H9 (cell line): ENCODE measurements around the gene RBMY1J. TPM values are rescaled to one million over a fixed set of nuclear protein-coding genes. Genes with fewer than 3 reads are reported as not detected.
"Not testable (repeated sequence)": the region's sequence is repeated elsewhere in the genome, so short reads cannot be mapped to it uniquely, and the experiment has no call there.

ENCODE experiments used
- DNase-seq: peaks from one replicate; pipeline ENCODE4 v3.0.0-alpha.2; 2017
- H2AFZ ChIP-seq: one replicate; pipeline ENCODE4 v1.6.1; 2013; ENCODE audit warnings: mild to moderate bottlenecking, low read length, control low read depth, moderate library complexity
- H2AK5ac ChIP-seq: 2 replicates; pipeline ENCODE4 v1.6.1; 2013; ENCODE audit warnings: low read length, control low read depth, mixed read lengths; ENCODE audit not compliant: insufficient read length
- H2BK120ac ChIP-seq: one replicate; pipeline ENCODE4 v1.6.1; 2013; ENCODE audit warnings: low read depth, mild to moderate bottlenecking, low read length, control low read depth, inconsistent platforms; ENCODE audit not compliant: poor library complexity, severe bottlenecking
- H2BK12ac ChIP-seq: 2 replicates; pipeline ENCODE4 v1.6.1; 2013; ENCODE audit warnings: low read length, control low read depth, mixed read lengths, low read depth; ENCODE audit not compliant: insufficient read length
- H2BK15ac ChIP-seq: 2 replicates; pipeline ENCODE4 v1.6.1; 2013; ENCODE audit warnings: low read depth, low read length, control low read depth
- H2BK20ac ChIP-seq: one replicate; pipeline ENCODE4 v1.6.1; 2013; ENCODE audit warnings: low read depth, mild to moderate bottlenecking, low read length, control low read depth, inconsistent platforms; ENCODE audit not compliant: poor library complexity, severe bottlenecking
- H2BK5ac ChIP-seq: 2 replicates; pipeline ENCODE4 v1.6.1; 2013; ENCODE audit warnings: low read length, control low read depth, mixed read lengths; ENCODE audit not compliant: insufficient read length
- H3K14ac ChIP-seq: 2 replicates; pipeline ENCODE4 v1.6.1; 2013; ENCODE audit warnings: low read length, control low read depth; ENCODE audit not compliant: insufficient read depth
- H3K18ac ChIP-seq: 2 replicates; pipeline ENCODE4 v1.6.1; 2013; ENCODE audit warnings: low read depth, mild to moderate bottlenecking, mixed read lengths, low read length, control low read depth; ENCODE audit not compliant: insufficient read length
- H3K23ac ChIP-seq: 2 replicates; pipeline ENCODE4 v1.6.1; 2013; ENCODE audit warnings: low read length, control low read depth, mixed read lengths, low read depth; ENCODE audit not compliant: insufficient read length
- H3K23me2 ChIP-seq: 2 replicates; pipeline ENCODE4 v1.6.1; 2013; ENCODE audit warnings: low read depth, mild to moderate bottlenecking, mixed read lengths, low read length, control low read depth; ENCODE audit not compliant: insufficient read length, poor library complexity, severe bottlenecking
- H3K27ac ChIP-seq: 2 replicates; pipeline ENCODE4 v1.5.1; 2013; ENCODE audit warnings: low read length, control low read depth, mixed read lengths, low read depth; ENCODE audit not compliant: insufficient read length
- H3K27me3 ChIP-seq: 2 replicates; pipeline ENCODE4 v1.6.1; 2013; ENCODE audit warnings: low read length, control low read depth, inconsistent platforms; ENCODE audit not compliant: insufficient read depth
- H3K4ac ChIP-seq: 2 replicates; pipeline ENCODE4 v1.6.1; 2013; ENCODE audit warnings: low read depth, mild to moderate bottlenecking, control low read depth, inconsistent platforms, low read length, moderate library complexity
- H3K4me1 ChIP-seq: 2 replicates; pipeline ENCODE4 v1.6.1; 2013; ENCODE audit warnings: low read length, control low read depth, inconsistent platforms; ENCODE audit not compliant: insufficient read depth
- H3K4me2 ChIP-seq: 2 replicates; pipeline ENCODE4 v1.6.1; 2013; ENCODE audit warnings: low read length, control low read depth, mixed read lengths; ENCODE audit not compliant: insufficient read length, insufficient read depth
- H3K56ac ChIP-seq: 2 replicates; pipeline ENCODE4 v1.6.1; 2013; ENCODE audit warnings: low read depth, mild to moderate bottlenecking, mixed read lengths, low read length, control low read depth; ENCODE audit not compliant: insufficient read length
- H3K79me1 ChIP-seq: 2 replicates; pipeline ENCODE4 v1.6.1; 2013; ENCODE audit warnings: low read depth, mild to moderate bottlenecking, moderate library complexity, low read length, control low read depth, inconsistent platforms; ENCODE audit not compliant: insufficient read depth, poor library complexity, severe bottlenecking
- H3K79me2 ChIP-seq: 2 replicates; pipeline ENCODE4 v1.6.1; 2013; ENCODE audit warnings: low read length, control low read depth, inconsistent platforms; ENCODE audit not compliant: insufficient read depth
- H3K9ac ChIP-seq: 2 replicates; pipeline ENCODE4 v1.6.1; 2013; ENCODE audit warnings: low read length, control low read depth, mixed read lengths; ENCODE audit not compliant: insufficient read length; ENCODE audit errors: extremely low read depth
- H3K9me3 ChIP-seq: one replicate; pipeline ENCODE4 v1.6.1; 2013; ENCODE audit warnings: low read depth, low read length, inconsistent platforms; ENCODE audit not compliant: control insufficient read depth
- H3T11ph ChIP-seq: one replicate; pipeline ENCODE4 v1.6.1; 2013; ENCODE audit warnings: mild to moderate bottlenecking, low read length, control low read depth, inconsistent platforms
- H4K20me1 ChIP-seq: one replicate; pipeline ENCODE4 v1.6.1; 2013; ENCODE audit not compliant: control insufficient read depth, insufficient read length, insufficient read depth
- H4K5ac ChIP-seq: 2 replicates; pipeline ENCODE4 v1.6.1; 2013; ENCODE audit warnings: low read depth, mild to moderate bottlenecking, mixed read lengths, low read length, control low read depth; ENCODE audit not compliant: insufficient read length
- H4K8ac ChIP-seq: replicated peaks from 2 replicates; pipeline ENCODE4 v1.6.1; 2013; ENCODE audit warnings: low read length, control low read depth, mixed read lengths, low read depth; ENCODE audit not compliant: insufficient read length
- H4K91ac ChIP-seq: 2 replicates; pipeline ENCODE4 v1.6.1; 2013; ENCODE audit warnings: low read depth, mild to moderate bottlenecking, moderate library complexity, mixed read lengths, low read length, control low read depth; ENCODE audit not compliant: insufficient read length
- H3K27ac Mint-ChIP-seq, 3 experiments: 2 replicates in 2 of 3; 3 replicates in 1 of 3; pipeline ENCODE4 v1.8.0; 2020 to 2021; ENCODE audit warnings: mixed read lengths in 3 of 3, mild to moderate bottlenecking in 1 of 3, moderate library complexity in 1 of 3
- H3K27me3 Mint-ChIP-seq: 2 replicates; pipeline ENCODE4 v1.8.0; 2021; ENCODE audit warnings: low read depth, mild to moderate bottlenecking, moderate library complexity, mixed read lengths
- H3K36me3 Mint-ChIP-seq, 3 experiments: 2 replicates in 2 of 3; 3 replicates in 1 of 3; pipeline ENCODE4 v1.8.0; 2020 to 2021; ENCODE audit warnings: low read depth in 3 of 3, mixed read lengths in 3 of 3; ENCODE audit not compliant: insufficient read depth in 1 of 3
- H3K4me1 Mint-ChIP-seq, 2 experiments: 2 replicates each; pipeline ENCODE4 v1.8.0; 2020; ENCODE audit warnings: mixed read lengths in 2 of 2
- H3K4me3 Mint-ChIP-seq, 2 experiments: 2 replicates in 1 of 2; 3 replicates in 1 of 2; pipeline ENCODE4 v1.8.0; 2020 to 2021; ENCODE audit warnings: mild to moderate bottlenecking in 2 of 2, mixed read lengths in 2 of 2, moderate library complexity in 1 of 2
- H3K9me3 Mint-ChIP-seq, 2 experiments: 2 replicates in 1 of 2; 3 replicates in 1 of 2; pipeline ENCODE4 v1.8.0; 2020; ENCODE audit warnings: mild to moderate bottlenecking in 2 of 2, mixed read lengths in 2 of 2, moderate library complexity in 1 of 2
- WGBS: extraction: QIAGEN DNeasy Blood & Tissue Kit; methylation state at CpG from one replicate; pipeline ENCODE4 v1.1.7; 2013; ENCODE audit warnings: missing lambda C conversion rate, low lambda C conversion rate, mixed read lengths; ENCODE audit not compliant: insufficient read length; ENCODE audit errors: extremely low coverage; 5-methylcytosine and 5-hydroxymethylcytosine counted together
- total RNA-seq: library from RNA; stranded (reverse); gene quantifications from 2 replicates; pipeline ENCODE4 v1.2.1, GENCODE V29; 2021

The RBMY1J gene
- total RNA-seq, 1 experiment from 2014 or later: not detected

DNA sequence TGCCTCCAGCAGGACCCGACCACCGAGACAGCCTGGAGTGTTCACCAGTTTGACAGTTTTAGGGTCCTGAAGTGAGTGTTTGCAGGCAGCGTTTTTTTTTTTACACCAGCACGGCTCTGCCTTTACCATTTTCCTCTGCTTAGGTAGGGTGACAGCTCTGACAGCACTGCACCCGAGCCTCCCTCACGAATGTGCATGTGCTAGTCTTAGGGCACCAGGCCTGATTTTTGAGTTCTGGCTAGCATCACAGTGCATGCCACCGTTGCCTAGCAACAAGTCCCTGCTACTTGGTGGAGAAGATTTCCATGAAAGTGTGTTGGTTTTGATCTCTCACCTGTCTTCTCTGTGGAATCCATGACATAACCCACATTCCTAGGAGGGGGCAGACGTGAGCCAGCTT lies 52.3 kb downstream of the RBMY1J start:
- H3K4me3 Mint-ChIP-seq, H4K20me1 ChIP-seq, H3K4me2 ChIP-seq, H3K79me2 ChIP-seq, H3K18ac ChIP-seq, H3K27ac ChIP-seq, H2BK120ac ChIP-seq, H3K79me1 ChIP-seq, H4K8ac ChIP-seq, H3K4ac ChIP-seq, H3K9me3 Mint-ChIP-seq, H2BK12ac ChIP-seq, DNase-seq, H3K9me3 ChIP-seq, H2AFZ ChIP-seq, H3K14ac ChIP-seq, H3K9ac ChIP-seq, H3K27me3 Mint-ChIP-seq, H2BK5ac ChIP-seq, H3K23ac ChIP-seq, H3K23me2 ChIP-seq, H3K4me1 Mint-ChIP-seq, H3K27me3 ChIP-seq, H4K5ac ChIP-seq, H3K4me1 ChIP-seq, H4K91ac ChIP-seq, H2BK20ac ChIP-seq, H3K27ac Mint-ChIP-seq, H3K56ac ChIP-seq, H3T11ph ChIP-seq, H3K36me3 Mint-ChIP-seq, H2AK5ac ChIP-seq, H2BK15ac ChIP-seq: not testable (repeated sequence)
- WGBS: no CpG with 5 or more reads among the region's 8 CpGs

DNA sequence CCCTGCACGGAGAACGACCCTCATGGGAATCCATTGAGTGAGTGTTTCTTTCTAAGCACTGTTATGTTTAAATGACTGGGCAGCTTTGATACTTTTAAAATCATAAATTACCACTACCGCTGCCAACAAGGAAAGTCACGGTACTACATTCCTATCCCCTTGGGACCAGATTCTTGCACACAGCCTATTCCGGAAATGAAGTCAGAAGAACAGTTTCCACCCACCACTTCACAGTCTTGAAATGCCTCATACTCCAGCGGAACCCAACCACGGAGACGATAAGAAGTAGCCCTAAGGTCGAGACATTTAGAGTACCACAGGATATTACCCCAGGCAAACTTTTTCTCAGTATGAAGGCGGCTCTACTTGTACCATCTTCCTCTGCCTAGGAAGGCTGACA lies 58.8 kb downstream of the RBMY1J start:
- H3K27me3 ChIP-seq, H3K27ac ChIP-seq, H3K79me1 ChIP-seq, H3K18ac ChIP-seq, H3K23me2 ChIP-seq, H2BK120ac ChIP-seq, H2BK12ac ChIP-seq, H3K4ac ChIP-seq, H3K4me1 Mint-ChIP-seq, H4K5ac ChIP-seq, H3K79me2 ChIP-seq, H4K20me1 ChIP-seq, H3T11ph ChIP-seq, H3K9ac ChIP-seq, H3K4me2 ChIP-seq, H3K56ac ChIP-seq, H3K27ac Mint-ChIP-seq, H3K4me1 ChIP-seq, H3K23ac ChIP-seq, H2AK5ac ChIP-seq, H4K8ac ChIP-seq, H2BK15ac ChIP-seq, H3K14ac ChIP-seq, H3K4me3 Mint-ChIP-seq, H2BK5ac ChIP-seq, H2AFZ ChIP-seq, H3K27me3 Mint-ChIP-seq, H3K9me3 ChIP-seq, H4K91ac ChIP-seq, H3K36me3 Mint-ChIP-seq, DNase-seq, H3K9me3 Mint-ChIP-seq, H2BK20ac ChIP-seq: not testable (repeated sequence)
- WGBS: no CpG with 5 or more reads among the region's 10 CpGs

Other genes with a start within 250 kb of the RBMY1J start
- not detected in 2 replicates for gene RBMY1F, start 220.5 kb upstream of the RBMY1J start, total RNA-seq